HG02870 (cell line): ENCODE data around the gene SSC4D.

ENCODE experiments used
- ATAC-seq: cut with Tn5 transposase; IDR thresholded peaks from one replicate; pipeline ENCODE4 v1.9.1; 2021; ENCODE audit warnings: mild to moderate bottlenecking, moderate library complexity; ENCODE audit not compliant: unreplicated experiment

Gene SSC4D

GRCh38 chr7:76356115-76356514 is 53.4 kb downstream of the SSC4D start:
- ATAC-seq = no peak

- ATAC-seq = no peak
Observed at GRCh38 chr7:76354981-76355730, 54.3 kb downstream of the SSC4D start.

GRCh38 chr7:76354516-76354915 is 55.0 kb downstream of the SSC4D start:
- ATAC-seq = no peak

- no peak for ATAC-seq
Observed at GRCh38 chr7:76353744-76354143, 55.8 kb downstream of the SSC4D start.

- no peak for ATAC-seq
Observed at GRCh38 chr7:76352193-76352592, 57.3 kb downstream of the SSC4D start.

- no peak for ATAC-seq
Observed at GRCh38 chr7:76351372-76351771, 58.1 kb downstream of the SSC4D start.

- ATAC-seq = no peak
Observed at GRCh38 chr7:76349313-76349885, 60.1 kb downstream of the SSC4D start.

GRCh38 chr7:76347710-76348109 is 61.8 kb downstream of the SSC4D start:
- no peak for ATAC-seq

GRCh38 chr7:76346778-76347177 is 62.7 kb downstream of the SSC4D start:
- no peak for ATAC-seq

GRCh38 chr7:76346097-76346496 is 63.4 kb downstream of the SSC4D start:
- no peak for ATAC-seq

- no peak for ATAC-seq
Observed at GRCh38 chr7:76343931-76344321, 65.6 kb downstream of the SSC4D start.

GRCh38 chr7:76343294-76343930 is 66.1 kb downstream of the SSC4D start:
- ATAC-seq = no peak

- no peak for ATAC-seq
Observed at GRCh38 chr7:76342222-76342621, 67.3 kb downstream of the SSC4D start.

- no peak for ATAC-seq
Observed at GRCh38 chr7:76340617-76341131, 68.8 kb downstream of the SSC4D start.
